Activated CD4-positive, alpha-beta T cell treated with anti-CD3 and anti-CD28 coated beads, Interleukin-2, amount 50 U/mL, for 48 hours (primary cell): ENCODE data around the gene CEP57.
"Not testable (repeated sequence)": the region's sequence is repeated elsewhere in the genome, so short reads cannot be mapped to it uniquely, and the experiment has no call there.

Experiments
- DNase-seq, 2 experiments: peaks; one replicate each; pipeline ENCODE4 v3.0.0-alpha.2; 2020

CEP57 gene

DNA sequence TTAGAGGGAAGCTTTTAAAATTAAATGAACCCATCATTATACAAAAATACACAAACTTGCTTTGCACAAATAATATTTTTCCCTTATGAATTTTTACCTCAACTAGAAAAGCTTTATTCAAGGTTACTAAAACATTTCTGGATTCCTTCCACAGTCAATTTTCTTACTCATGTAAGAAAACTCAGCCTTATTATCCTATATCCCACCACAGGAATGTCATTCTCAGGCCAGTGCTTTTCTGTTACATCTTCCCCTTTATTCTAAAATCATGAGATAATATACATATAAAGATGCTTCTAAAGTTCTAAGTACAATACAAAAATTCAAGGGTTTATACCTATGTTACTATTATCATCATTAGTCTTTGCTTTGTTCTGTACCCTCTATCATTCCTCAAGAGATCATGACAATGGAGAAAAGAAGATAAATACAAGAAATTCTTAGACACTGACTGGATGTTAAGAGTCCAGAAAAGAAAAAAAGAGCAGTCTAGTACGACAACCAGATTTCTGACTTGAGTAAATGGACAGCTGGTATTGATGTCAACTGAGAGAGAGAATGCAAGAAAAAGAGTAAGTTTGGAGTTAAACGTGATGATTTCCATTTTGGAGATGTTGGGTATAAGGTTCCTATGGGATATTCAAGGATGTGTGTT is 73.3 kb downstream of the CEP57 start:
- DNase-seq, result no peak

- DNase-seq, result no peak
Measured at GRCh38 chr11:95867105-95867504, 76.8 kb downstream of the CEP57 start.

GRCh38 chr11:95870877-95871276 is 80.6 kb downstream of the CEP57 start:
- DNase-seq, result not testable (repeated sequence)

GRCh38 chr11:95877291-95877690 is 87.0 kb downstream of the CEP57 start:
- DNase-seq, result no peak
